Measurements from ENCODE around the gene USP17L27. TPM values are rescaled to one million over a fixed set of nuclear protein-coding genes. Genes with fewer than 3 reads are reported as not detected.
"Not testable (repeated sequence)": the region's sequence is repeated elsewhere in the genome, so short reads cannot be mapped to it uniquely, and the experiment has no call there.

Gene USP17L27, protein sequence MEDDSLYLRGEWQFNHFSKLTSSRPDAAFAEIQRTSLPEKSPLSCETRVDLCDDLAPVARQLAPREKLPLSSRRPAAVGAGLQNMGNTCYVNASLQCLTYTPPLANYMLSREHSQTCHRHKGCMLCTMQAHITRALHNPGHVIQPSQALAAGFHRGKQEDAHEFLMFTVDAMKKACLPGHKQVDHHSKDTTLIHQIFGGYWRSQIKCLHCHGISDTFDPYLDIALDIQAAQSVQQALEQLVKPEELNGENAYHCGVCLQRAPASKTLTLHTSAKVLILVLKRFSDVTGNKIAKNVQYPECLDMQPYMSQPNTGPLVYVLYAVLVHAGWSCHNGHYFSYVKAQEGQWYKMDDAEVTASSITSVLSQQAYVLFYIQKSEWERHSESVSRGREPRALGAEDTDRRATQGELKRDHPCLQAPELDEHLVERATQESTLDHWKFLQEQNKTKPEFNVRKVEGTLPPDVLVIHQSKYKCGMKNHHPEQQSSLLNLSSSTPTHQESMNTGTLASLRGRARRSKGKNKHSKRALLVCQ
- not detected in 2 replicates for total RNA-seq (2021)
- not detected for Bru-seq, nascent RNA
- not detected for BruChase-seq, experiment 1, labeled RNA remaining after a 2-hour chase
- not detected for BruChase-seq, experiment 2, labeled RNA remaining after a 6-hour chase
- long read RNA-seq = 0 reads

DNA sequence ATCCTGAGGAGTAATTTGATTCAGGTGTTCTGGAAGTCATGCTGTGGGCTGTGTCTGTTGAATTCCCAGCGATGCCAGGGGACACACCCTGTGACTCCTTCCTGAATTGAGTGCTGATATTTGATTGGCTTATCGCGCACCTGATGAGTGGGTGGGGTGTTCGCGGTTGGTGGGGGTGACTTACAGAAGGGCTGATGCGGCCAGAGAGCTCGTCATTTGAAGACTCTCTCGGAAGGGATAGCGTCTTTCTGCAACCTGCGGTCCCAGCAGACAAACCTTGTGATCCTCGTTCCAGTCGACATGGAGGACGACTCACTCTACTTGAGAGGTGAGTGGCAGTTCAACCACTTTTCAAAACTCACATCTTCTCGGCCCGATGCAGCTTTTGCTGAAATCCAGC lies at the start of gene USP17L27:
USP17L27 (plus strand) TSS at position 301 of the 400 bp plus-strand sequence; CDS start at position 301, 0 bp downstream.
- H3K79me2 ChIP-seq (ENCODE audit: low read depth); intact Hi-C loops (cut with micrococcal nuclease; ENCODE audit: unreplicated experiment); H3K27ac ChIP-seq: not testable (repeated sequence)

DNA sequence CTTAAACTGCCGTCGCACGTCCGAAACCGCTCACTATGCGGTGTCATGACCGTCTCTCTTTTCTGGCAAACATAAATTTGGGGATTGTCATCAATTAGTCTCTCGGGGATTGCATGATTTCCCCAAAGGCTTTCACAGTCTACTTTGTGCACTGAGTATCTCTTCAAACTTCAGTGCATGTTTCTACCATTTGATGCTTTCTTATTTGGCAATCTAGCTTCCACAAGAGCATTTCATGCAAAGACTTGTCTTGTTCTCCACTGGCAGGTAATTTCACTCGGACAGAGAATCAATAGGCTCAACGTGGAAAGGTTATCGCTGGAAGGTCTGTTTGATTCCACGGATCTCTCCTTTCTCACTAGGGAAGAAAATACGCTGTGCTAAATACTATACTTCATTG lies 19.8 kb upstream of the USP17L27 start:
- H3K27ac ChIP-seq; H3K9me2 ChIP-seq (ENCODE audit: insufficient read depth); H3K4me2 ChIP-seq; intact Hi-C loops (cut with micrococcal nuclease; ENCODE audit: unreplicated experiment); H3K27me3 ChIP-seq (ENCODE audit: insufficient read depth, low read depth); H3K9me3 ChIP-seq (ENCODE audit: insufficient read depth, low read depth); H4K20me1 ChIP-seq (ENCODE audit: insufficient read depth); H3K36me3 ChIP-seq (ENCODE audit: low read depth); H3K4me3 ChIP-seq; POLR2A ChIA-PET (ENCODE audit: unreplicated experiment); H3F3A ChIP-seq (ENCODE audit: insufficient read depth, low read depth); H2AFZ ChIP-seq; DNase-seq; H3K79me2 ChIP-seq (ENCODE audit: low read depth); CTCF ChIA-PET; H3K4me1 ChIP-seq (replicated peaks; ENCODE audit: insufficient read depth); BruUV-seq (replicated peaks): not testable (repeated sequence)

More for the DNA sequence above, at the start of gene USP17L27:
- H4K20me1 ChIP-seq (ENCODE audit: insufficient read depth); H3K4me3 ChIP-seq; H3F3A ChIP-seq (ENCODE audit: insufficient read depth, low read depth); POLR2A ChIA-PET (ENCODE audit: unreplicated experiment); H2AFZ ChIP-seq; CTCF ChIA-PET; H3K36me3 ChIP-seq (ENCODE audit: low read depth); H3K4me2 ChIP-seq; DNase-seq; H3K27me3 ChIP-seq (ENCODE audit: insufficient read depth, low read depth); BruUV-seq (replicated peaks); H3K4me1 ChIP-seq (replicated peaks; ENCODE audit: insufficient read depth); H3K9me2 ChIP-seq (ENCODE audit: insufficient read depth); H3K9me3 ChIP-seq (ENCODE audit: insufficient read depth, low read depth): not testable (repeated sequence)

DNA sequence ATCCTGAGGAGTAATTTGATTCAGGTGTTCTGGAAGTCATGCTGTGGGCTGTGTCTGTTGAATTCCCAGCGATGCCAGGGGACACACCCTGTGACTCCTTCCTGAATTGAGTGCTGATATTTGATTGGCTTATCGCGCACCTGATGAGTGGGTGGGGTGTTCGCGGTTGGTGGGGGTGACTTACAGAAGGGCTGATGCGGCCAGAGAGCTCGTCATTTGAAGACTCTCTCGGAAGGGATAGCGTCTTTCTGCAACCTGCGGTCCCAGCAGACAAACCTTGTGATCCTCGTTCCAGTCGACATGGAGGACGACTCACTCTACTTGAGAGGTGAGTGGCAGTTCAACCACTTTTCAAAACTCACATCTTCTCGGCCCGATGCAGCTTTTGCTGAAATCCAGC lies 19.1 kb upstream of the USP17L27 start, which contains the start of gene USP17L24:
USP17L24 (plus strand) TSS at position 301 of the 400 bp plus-strand sequence; CDS start at position 301, 0 bp downstream.
- H2AFZ ChIP-seq; intact Hi-C loops (cut with micrococcal nuclease; ENCODE audit: unreplicated experiment); DNase-seq; H3K27ac ChIP-seq; H3K4me1 ChIP-seq (replicated peaks; ENCODE audit: insufficient read depth); H3F3A ChIP-seq (ENCODE audit: insufficient read depth, low read depth); CTCF ChIA-PET; H4K20me1 ChIP-seq (ENCODE audit: insufficient read depth); POLR2A ChIA-PET (ENCODE audit: unreplicated experiment); H3K36me3 ChIP-seq (ENCODE audit: low read depth); H3K4me3 ChIP-seq; H3K9me3 ChIP-seq (ENCODE audit: insufficient read depth, low read depth); H3K27me3 ChIP-seq (ENCODE audit: insufficient read depth, low read depth); H3K9me2 ChIP-seq (ENCODE audit: insufficient read depth); H3K4me2 ChIP-seq; BruUV-seq (replicated peaks); H3K79me2 ChIP-seq (ENCODE audit: low read depth): not testable (repeated sequence)

DNA sequence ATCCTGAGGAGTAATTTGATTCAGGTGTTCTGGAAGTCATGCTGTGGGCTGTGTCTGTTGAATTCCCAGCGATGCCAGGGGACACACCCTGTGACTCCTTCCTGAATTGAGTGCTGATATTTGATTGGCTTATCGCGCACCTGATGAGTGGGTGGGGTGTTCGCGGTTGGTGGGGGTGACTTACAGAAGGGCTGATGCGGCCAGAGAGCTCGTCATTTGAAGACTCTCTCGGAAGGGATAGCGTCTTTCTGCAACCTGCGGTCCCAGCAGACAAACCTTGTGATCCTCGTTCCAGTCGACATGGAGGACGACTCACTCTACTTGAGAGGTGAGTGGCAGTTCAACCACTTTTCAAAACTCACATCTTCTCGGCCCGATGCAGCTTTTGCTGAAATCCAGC lies 14.3 kb upstream of the USP17L27 start, which contains the start of gene USP17L25:
USP17L25 (plus strand) TSS at position 301 of the 400 bp plus-strand sequence; CDS start at position 301, 0 bp downstream.
- H3K9me2 ChIP-seq (ENCODE audit: insufficient read depth); H3K36me3 ChIP-seq (ENCODE audit: low read depth); CTCF ChIA-PET; H4K20me1 ChIP-seq (ENCODE audit: insufficient read depth); DNase-seq; BruUV-seq (replicated peaks); H2AFZ ChIP-seq; POLR2A ChIA-PET (ENCODE audit: unreplicated experiment); H3K79me2 ChIP-seq (ENCODE audit: low read depth); H3K27ac ChIP-seq; H3K4me1 ChIP-seq (replicated peaks; ENCODE audit: insufficient read depth); H3K4me3 ChIP-seq; H3K27me3 ChIP-seq (ENCODE audit: insufficient read depth, low read depth); H3F3A ChIP-seq (ENCODE audit: insufficient read depth, low read depth); intact Hi-C loops (cut with micrococcal nuclease; ENCODE audit: unreplicated experiment); H3K9me3 ChIP-seq (ENCODE audit: insufficient read depth, low read depth); H3K4me2 ChIP-seq: not testable (repeated sequence)

DNA sequence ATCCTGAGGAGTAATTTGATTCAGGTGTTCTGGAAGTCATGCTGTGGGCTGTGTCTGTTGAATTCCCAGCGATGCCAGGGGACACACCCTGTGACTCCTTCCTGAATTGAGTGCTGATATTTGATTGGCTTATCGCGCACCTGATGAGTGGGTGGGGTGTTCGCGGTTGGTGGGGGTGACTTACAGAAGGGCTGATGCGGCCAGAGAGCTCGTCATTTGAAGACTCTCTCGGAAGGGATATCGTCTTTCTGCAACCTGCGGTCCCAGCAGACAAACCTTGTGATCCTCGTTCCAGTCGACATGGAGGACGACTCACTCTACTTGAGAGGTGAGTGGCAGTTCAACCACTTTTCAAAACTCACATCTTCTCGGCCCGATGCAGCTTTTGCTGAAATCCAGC lies 9.6 kb upstream of the USP17L27 start, which contains the start of gene USP17L26:
USP17L26 (plus strand) TSS at position 301 of the 400 bp plus-strand sequence; CDS start at position 301, 0 bp downstream.
- BruUV-seq (replicated peaks); H3K4me1 ChIP-seq (replicated peaks; ENCODE audit: insufficient read depth); H4K20me1 ChIP-seq (ENCODE audit: insufficient read depth); POLR2A ChIA-PET (ENCODE audit: unreplicated experiment); H3K4me2 ChIP-seq; H3K27ac ChIP-seq; intact Hi-C loops (cut with micrococcal nuclease; ENCODE audit: unreplicated experiment); H3K79me2 ChIP-seq (ENCODE audit: low read depth); H3K4me3 ChIP-seq; H3K9me3 ChIP-seq (ENCODE audit: insufficient read depth, low read depth); H3K36me3 ChIP-seq (ENCODE audit: low read depth); H2AFZ ChIP-seq; DNase-seq; H3F3A ChIP-seq (ENCODE audit: insufficient read depth, low read depth); CTCF ChIA-PET; H3K27me3 ChIP-seq (ENCODE audit: insufficient read depth, low read depth); H3K9me2 ChIP-seq (ENCODE audit: insufficient read depth): not testable (repeated sequence)

DNA sequence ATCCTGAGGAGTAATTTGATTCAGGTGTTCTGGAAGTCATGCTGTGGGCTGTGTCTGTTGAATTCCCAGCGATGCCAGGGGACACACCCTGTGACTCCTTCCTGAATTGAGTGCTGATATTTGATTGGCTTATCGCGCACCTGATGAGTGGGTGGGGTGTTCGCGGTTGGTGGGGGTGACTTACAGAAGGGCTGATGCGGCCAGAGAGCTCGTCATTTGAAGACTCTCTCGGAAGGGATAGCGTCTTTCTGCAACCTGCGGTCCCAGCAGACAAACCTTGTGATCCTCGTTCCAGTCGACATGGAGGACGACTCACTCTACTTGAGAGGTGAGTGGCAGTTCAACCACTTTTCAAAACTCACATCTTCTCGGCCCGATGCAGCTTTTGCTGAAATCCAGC lies 4.8 kb upstream of the USP17L27 start, which contains the start of gene USP17L5:
USP17L5 (plus strand) TSS at position 301 of the 400 bp plus-strand sequence; CDS start at position 301, 0 bp downstream.
- H3K4me2 ChIP-seq; H3F3A ChIP-seq (ENCODE audit: insufficient read depth, low read depth); POLR2A ChIA-PET (ENCODE audit: unreplicated experiment); H2AFZ ChIP-seq; H3K36me3 ChIP-seq (ENCODE audit: low read depth); H3K9me2 ChIP-seq (ENCODE audit: insufficient read depth); H3K9me3 ChIP-seq (ENCODE audit: insufficient read depth, low read depth); H3K4me3 ChIP-seq; H4K20me1 ChIP-seq (ENCODE audit: insufficient read depth); H3K27me3 ChIP-seq (ENCODE audit: insufficient read depth, low read depth); intact Hi-C loops (cut with micrococcal nuclease; ENCODE audit: unreplicated experiment); DNase-seq; CTCF ChIA-PET; BruUV-seq (replicated peaks); H3K79me2 ChIP-seq (ENCODE audit: low read depth); H3K27ac ChIP-seq; H3K4me1 ChIP-seq (replicated peaks; ENCODE audit: insufficient read depth): not testable (repeated sequence)

DNA sequence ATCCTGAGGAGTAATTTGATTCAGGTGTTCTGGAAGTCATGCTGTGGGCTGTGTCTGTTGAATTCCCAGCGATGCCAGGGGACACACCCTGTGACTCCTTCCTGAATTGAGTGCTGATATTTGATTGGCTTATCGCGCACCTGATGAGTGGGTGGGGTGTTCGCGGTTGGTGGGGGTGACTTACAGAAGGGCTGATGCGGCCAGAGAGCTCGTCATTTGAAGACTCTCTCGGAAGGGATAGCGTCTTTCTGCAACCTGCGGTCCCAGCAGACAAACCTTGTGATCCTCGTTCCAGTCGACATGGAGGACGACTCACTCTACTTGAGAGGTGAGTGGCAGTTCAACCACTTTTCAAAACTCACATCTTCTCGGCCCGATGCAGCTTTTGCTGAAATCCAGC lies 4.6 kb downstream of the USP17L27 start, which contains the start of gene USP17L28:
USP17L28 (plus strand) TSS at position 301 of the 400 bp plus-strand sequence; CDS start at position 301, 0 bp downstream.
- intact Hi-C loops (cut with micrococcal nuclease; ENCODE audit: unreplicated experiment); CTCF ChIA-PET; H2AFZ ChIP-seq; BruUV-seq (replicated peaks); DNase-seq; H3K4me1 ChIP-seq (replicated peaks; ENCODE audit: insufficient read depth); H3K27ac ChIP-seq; H3K9me3 ChIP-seq (ENCODE audit: insufficient read depth, low read depth); H3F3A ChIP-seq (ENCODE audit: insufficient read depth, low read depth); H3K79me2 ChIP-seq (ENCODE audit: low read depth); H4K20me1 ChIP-seq (ENCODE audit: insufficient read depth); H3K4me2 ChIP-seq; H3K36me3 ChIP-seq (ENCODE audit: low read depth); POLR2A ChIA-PET (ENCODE audit: unreplicated experiment); H3K27me3 ChIP-seq (ENCODE audit: insufficient read depth, low read depth); H3K4me3 ChIP-seq; H3K9me2 ChIP-seq (ENCODE audit: insufficient read depth): not testable (repeated sequence)
